ENCODE results near the gene CKLF. TPM values are rescaled to one million over a fixed set of nuclear protein-coding genes. Genes with fewer than 3 reads are reported as not detected.
A peak's percentile ranks its signal among the peaks of the same experiment; 100 is the strongest.
"Not testable (repeated sequence)": the region's sequence is repeated elsewhere in the genome, so short reads cannot be mapped to it uniquely, and the experiment has no call there.

The CKLF gene
- polyA plus RNA-seq, 3 donors, result 285 to 430 (median 374) TPM

DNA sequence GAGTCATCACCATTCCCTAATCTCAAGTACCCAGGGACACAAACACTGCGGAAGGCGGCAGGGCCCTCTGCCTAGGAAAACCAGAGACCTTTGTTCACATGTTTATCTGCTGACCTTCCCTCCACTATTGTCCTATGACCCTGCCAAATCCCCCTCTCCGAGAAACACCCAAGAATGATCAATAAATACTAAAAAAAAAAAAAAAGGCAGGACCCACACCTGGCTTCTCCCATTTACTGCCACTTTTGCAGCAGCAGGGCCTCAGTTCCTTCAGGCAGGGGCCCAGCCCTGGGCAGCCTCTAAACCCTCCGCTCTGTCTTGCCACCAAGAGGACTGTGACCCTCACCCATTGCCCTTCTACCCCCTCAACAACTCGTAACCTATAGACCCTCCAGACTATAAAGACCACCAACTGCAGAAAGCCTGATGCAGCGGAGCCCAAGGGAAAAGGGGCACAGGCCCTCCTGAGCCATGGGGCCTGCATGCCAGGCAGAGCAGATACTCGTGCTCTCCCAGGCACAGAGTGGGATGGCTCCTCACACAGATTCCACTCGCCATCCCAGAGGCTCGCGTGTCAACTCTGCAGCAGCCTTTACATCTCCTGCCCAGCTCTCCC lies 37.3 kb upstream of the CKLF start:
- peaks cover 84% of the 10 kb centered on the region for H3K4me1 Mint-ChIP-seq
- intact Hi-C loops (cut with micrococcal nuclease), result loop anchor here (2.0 to 10.0 kb wide), 4 partner anchors 33 to 310 kb away; partner anchors contain the start of genes CKLF (in 1 of the 2) and TK2 (in 1 of the 2)
- H3K4me3 Mint-ChIP-seq, result not testable (repeated sequence)

DNA sequence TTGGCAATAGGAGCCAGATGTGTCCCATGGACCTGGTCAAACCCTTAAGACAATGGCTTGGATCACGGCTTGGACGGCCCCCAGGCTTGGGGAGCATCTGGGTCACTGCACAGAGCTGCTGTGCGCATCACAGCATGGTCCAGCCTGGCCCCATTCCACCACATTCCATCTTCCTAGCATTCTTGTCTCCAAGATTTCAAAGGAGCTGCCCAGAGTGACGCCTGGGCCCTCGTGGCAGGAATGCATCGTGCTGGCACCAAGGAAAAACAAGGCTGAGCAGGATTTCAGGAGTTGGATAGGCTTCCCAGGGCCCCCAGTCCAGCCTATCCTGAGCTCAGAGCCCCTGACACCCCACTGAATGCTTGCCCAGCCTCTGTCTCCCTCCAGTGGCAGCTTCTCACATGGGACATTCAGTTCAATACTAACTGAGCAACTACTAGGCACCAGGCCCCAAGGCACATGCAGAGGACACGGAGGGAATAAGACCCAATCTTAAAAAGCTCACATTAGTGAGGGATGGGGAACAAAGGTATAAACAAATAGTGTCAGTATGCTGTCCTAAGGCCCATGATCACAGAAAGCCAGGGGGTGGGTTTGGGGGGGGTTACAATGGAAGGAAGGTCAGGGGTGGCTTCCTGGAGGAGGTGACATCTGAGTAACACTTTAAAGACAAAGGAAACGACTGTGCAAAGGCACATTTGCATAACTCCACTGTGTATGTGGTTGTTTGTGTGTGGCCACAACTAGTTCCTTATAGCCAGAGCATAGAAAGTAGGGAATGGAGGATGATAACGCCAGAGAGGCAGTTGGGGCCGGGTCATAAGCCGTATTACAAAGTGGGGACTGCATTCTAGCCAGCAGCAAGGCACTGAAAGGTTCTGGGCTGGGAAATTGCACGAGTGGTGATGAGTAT lies 36.5 kb upstream of the CKLF start:
- peak; percentile 61 to 86 (median 62) for DNase-seq
- H3K4me1 Mint-ChIP-seq, result peaks cover 88% of the 10 kb centered on the region
- no peak overlapping the region for H2AFZ ChIP-seq (ENCODE audit: insufficient read depth, low read depth, low read length, poor library complexity, severe bottlenecking)
- no peaks in the 10 kb centered on the region for H3K9me3 Mint-ChIP-seq
- WGBS (ENCODE audit: insufficient coverage), result 50% methylated on average over 11 of the region's 12 CpGs
- no peaks in the 10 kb centered on the region for H3K9me3 ChIP-seq (replicated peaks in 1 of 2; ENCODE audit: control insufficient read depth in 1 of 2, insufficient read depth in 1 of 2, low read length in 2 of 2)
- TF ChIP-seq, protein P1, sequence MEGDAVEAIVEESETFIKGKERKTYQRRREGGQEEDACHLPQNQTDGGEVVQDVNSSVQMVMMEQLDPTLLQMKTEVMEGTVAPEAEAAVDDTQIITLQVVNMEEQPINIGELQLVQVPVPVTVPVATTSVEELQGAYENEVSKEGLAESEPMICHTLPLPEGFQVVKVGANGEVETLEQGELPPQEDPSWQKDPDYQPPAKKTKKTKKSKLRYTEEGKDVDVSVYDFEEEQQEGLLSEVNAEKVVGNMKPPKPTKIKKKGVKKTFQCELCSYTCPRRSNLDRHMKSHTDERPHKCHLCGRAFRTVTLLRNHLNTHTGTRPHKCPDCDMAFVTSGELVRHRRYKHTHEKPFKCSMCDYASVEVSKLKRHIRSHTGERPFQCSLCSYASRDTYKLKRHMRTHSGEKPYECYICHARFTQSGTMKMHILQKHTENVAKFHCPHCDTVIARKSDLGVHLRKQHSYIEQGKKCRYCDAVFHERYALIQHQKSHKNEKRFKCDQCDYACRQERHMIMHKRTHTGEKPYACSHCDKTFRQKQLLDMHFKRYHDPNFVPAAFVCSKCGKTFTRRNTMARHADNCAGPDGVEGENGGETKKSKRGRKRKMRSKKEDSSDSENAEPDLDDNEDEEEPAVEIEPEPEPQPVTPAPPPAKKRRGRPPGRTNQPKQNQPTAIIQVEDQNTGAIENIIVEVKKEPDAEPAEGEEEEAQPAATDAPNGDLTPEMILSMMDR (IDR thresholded peaks at IDR 0.05), result peak; percentile 61
- H3K4me2 ChIP-seq (replicated peaks; ENCODE audit: extremely low read depth, low read length, poor library complexity, severe bottlenecking), result peak overlapping the region; percentile 53
- H3K4me1 ChIP-seq (ENCODE audit: control insufficient read depth in 1 of 2, insufficient read depth in 2 of 2, low read length in 2 of 2), result peaks cover 85 to 89% of the 10 kb centered on the region in 2 donors
- H3K27me3 ChIP-seq (ENCODE audit: control insufficient read depth in 2 of 2, insufficient read depth in 2 of 2, low read length in 2 of 2), result no peaks in the 10 kb centered on the region
- peaks cover 55 to 85% of the 10 kb centered on the region in 2 donors for H3K36me3 Mint-ChIP-seq
- H3K36me3 ChIP-seq (replicated peaks in 1 of 2; ENCODE audit: control insufficient read depth in 1 of 2, insufficient read depth in 2 of 2, low read length in 2 of 2), result peaks cover 12 to 24% of the 10 kb centered on the region in 2 donors
- H3K27ac ChIP-seq (ENCODE audit: low read depth in 1 of 2, low read length in 2 of 2), result peak overlapping the region; percentile 92 to 99
- H4K20me1 ChIP-seq (ENCODE audit: insufficient read depth, low read length), result no peaks in the 10 kb centered on the region
- H3K4me3 Mint-ChIP-seq, result peak overlapping the region; percentile 75 to 85
- H3K27me3 Mint-ChIP-seq (ENCODE audit: low read depth in 3 of 3), result peaks cover 0 to 2% (median 0%) of the 10 kb centered on the region in 3 donors
- peaks cover 27% of the 10 kb centered on the region for H3K79me2 ChIP-seq (ENCODE audit: insufficient read depth, low read length)
- H3K27ac Mint-ChIP-seq, result peak overlapping the region; percentile 99 to 100 (median 100)
- H3K4me3 ChIP-seq (replicated peaks in 1 of 3; ENCODE audit: low read depth in 2 of 3, low read length in 3 of 3), result peak overlapping the region in 1 of 3 experiments; percentile 37
- peak overlapping the region; percentile 59 for H3K9ac ChIP-seq (ENCODE audit: insufficient read depth, low read length, poor library complexity, severe bottlenecking)
- intact Hi-C loops (cut with micrococcal nuclease), result loop anchor here (2.0 to 10.0 kb wide), 5 partner anchors 34 to 311 kb away; partner anchors contain the start of genes CKLF (in 2 of the 2) and TK2 (in 1 of the 2)

More for the DNA sequence above, 37.3 kb upstream of the CKLF start:
- peak overlapping the region; percentile 53 for H3K4me2 ChIP-seq (replicated peaks; ENCODE audit: extremely low read depth, low read length, poor library complexity, severe bottlenecking)
- peaks cover 60 to 90% of the 10 kb centered on the region in 2 donors for H3K36me3 Mint-ChIP-seq
- not testable (repeated sequence) for H3K9me3 Mint-ChIP-seq; H4K20me1 ChIP-seq (ENCODE audit: insufficient read depth, low read length); H3K27me3 ChIP-seq (ENCODE audit: control insufficient read depth in 2 of 2, insufficient read depth in 2 of 2, low read length in 2 of 2); H3K9me3 ChIP-seq (replicated peaks in 1 of 2; ENCODE audit: control insufficient read depth in 1 of 2, insufficient read depth in 1 of 2, low read length in 2 of 2); H2AFZ ChIP-seq (ENCODE audit: insufficient read depth, low read depth, low read length, poor library complexity, severe bottlenecking); H3K27me3 Mint-ChIP-seq (ENCODE audit: low read depth in 3 of 3)
- 96% methylated on average over 7 of the region's 10 CpGs for WGBS (ENCODE audit: insufficient coverage)
- H3K27ac ChIP-seq (ENCODE audit: low read depth in 1 of 2, low read length in 2 of 2), result peak overlapping the region; percentile 92 to 99
- H3K27ac Mint-ChIP-seq, result peak overlapping the region; percentile 99 to 100 (median 100)
- H3K4me3 ChIP-seq (replicated peaks in 1 of 3; ENCODE audit: low read depth in 2 of 3, low read length in 3 of 3), result peak overlapping the region in 1 of 3 experiments; percentile 37
- H3K4me1 ChIP-seq (ENCODE audit: control insufficient read depth in 1 of 2, insufficient read depth in 2 of 2, low read length in 2 of 2), result peaks cover 77 to 81% of the 10 kb centered on the region in 2 donors
- DNase-seq, result peak in 1 of 3 donors; percentile 5
- peaks cover 27% of the 10 kb centered on the region for H3K79me2 ChIP-seq (ENCODE audit: insufficient read depth, low read length)
- peak overlapping the region; percentile 24 for H3K9ac ChIP-seq (ENCODE audit: insufficient read depth, low read length, poor library complexity, severe bottlenecking)
- H3K36me3 ChIP-seq (replicated peaks in 1 of 2; ENCODE audit: control insufficient read depth in 1 of 2, insufficient read depth in 2 of 2, low read length in 2 of 2), result peaks cover 20 to 32% of the 10 kb centered on the region in 2 donors

Measured in CD14-positive monocyte (primary cell).